Measurements from ENCODE around the gene MACROD2.

Gene MACROD2

GRCh38 chr20:15031546-15032351 is 1036.4 kb downstream of the MACROD2 start:
- no peak for DNase-seq

DNA sequence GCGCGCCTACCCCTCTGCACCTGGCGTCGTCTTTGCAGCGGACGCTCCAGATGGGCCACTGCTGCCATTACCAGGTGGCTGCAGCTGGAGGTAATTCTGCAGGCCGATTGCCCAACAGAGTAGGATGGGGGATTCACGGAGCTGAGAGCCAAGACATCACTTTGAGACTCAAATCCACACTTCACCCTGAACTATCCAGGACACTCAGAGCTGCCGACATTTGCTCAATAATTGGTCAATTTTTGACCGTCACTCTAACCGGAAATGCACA is 1037.0 kb downstream of the MACROD2 start:
- no peak for DNase-seq

- no peak for DNase-seq
Measured at GRCh38 chr20:15033269-15033668, 1038.0 kb downstream of the MACROD2 start.

GRCh38 chr20:15033891-15034290 is 1038.6 kb downstream of the MACROD2 start:
- DNase-seq: no peak

GRCh38 chr20:15036948-15037347 is 1041.6 kb downstream of the MACROD2 start:
- DNase-seq: no peak

- no peak for DNase-seq
Measured at GRCh38 chr20:15039088-15039752, 1043.9 kb downstream of the MACROD2 start.

DNA sequence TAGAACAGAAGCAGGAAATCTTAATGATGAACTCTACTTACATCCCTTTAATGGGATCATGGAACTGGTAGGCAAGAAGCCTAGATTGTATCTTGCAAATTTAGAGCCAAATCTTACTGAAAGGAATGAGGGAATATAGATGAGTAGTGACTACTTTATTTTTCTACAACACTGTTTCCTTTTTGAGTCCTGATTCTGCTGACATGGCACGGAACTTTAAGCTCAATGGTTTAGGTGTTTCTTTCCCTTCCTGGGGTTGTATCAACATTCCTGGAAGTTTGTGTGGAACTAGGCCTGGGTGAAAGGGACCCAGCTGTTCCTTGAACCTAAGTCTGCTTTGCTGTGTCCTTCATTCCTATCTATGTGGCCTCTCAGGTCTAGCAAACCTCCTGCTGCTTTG is 1047.4 kb downstream of the MACROD2 start:
- no peak for DNase-seq

- no peak for DNase-seq
Measured at GRCh38 chr20:15045246-15045645, 1049.9 kb downstream of the MACROD2 start.

DNA sequence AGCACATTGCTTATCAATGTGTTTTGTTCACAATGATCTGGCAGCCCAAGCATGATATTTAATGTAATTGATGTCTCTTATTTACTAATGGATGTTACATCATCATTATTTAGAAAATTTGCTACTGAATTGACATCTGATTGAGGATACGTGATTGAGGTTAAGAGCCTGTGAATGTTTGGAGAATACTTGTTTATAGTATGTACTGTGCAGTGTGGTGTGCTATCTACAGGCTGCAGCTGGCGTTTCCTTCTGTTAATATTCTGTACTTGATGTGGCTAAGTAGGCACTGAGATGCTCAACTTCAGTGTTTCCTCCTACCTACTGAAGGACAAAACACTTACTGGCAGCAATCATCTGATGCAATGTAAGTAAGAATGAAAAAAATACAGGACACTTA is 1051.7 kb downstream of the MACROD2 start:
- no peak for DNase-seq

DNA sequence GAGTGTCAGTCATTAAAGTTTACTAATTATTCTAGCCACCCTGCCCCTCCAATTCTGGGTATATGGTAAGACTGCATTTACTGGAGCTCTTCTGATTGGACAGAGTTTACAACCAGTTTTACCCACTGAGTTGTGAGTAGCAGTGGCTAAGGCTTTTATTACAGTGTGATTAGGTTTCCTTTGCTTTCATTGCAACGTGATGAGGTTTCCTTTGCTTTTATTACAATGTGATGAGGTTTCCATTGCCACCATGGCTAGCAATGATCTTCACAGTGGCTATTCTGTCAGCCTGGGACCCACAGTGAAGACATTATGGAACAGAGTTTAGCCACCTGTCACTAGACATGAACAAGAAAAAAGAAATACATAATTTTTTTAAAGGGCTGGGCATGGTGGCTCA is 1052.3 kb downstream of the MACROD2 start:
- no peak for DNase-seq

GRCh38 chr20:15056246-15056645 is 1060.9 kb downstream of the MACROD2 start:
- no peak for DNase-seq

- no peak for DNase-seq
Measured at GRCh38 chr20:15058841-15059240, 1063.5 kb downstream of the MACROD2 start.

- DNase-seq: no peak
Measured at GRCh38 chr20:15059438-15059837, 1064.1 kb downstream of the MACROD2 start.

GRCh38 chr20:15060265-15061060 is 1065.1 kb downstream of the MACROD2 start:
- no peak for DNase-seq

DNA sequence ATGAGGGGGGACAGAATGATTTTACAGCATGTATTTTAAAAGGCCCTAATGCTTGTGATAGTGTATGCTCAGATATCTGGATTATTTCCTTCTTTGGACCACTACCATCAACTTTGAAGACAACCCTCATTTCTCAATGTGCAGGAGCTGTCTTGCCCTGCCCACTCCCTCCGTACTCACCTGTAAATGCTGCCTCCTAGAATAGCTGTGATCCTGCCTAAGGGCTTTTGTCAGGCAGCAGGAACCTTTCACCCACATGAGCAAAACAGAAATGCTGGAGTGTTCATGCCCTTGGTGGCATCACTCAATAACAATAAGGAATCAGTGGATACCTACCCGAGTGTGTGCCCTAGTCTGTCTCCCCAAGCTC is 1065.7 kb downstream of the MACROD2 start:
- no peak for DNase-seq

DNA sequence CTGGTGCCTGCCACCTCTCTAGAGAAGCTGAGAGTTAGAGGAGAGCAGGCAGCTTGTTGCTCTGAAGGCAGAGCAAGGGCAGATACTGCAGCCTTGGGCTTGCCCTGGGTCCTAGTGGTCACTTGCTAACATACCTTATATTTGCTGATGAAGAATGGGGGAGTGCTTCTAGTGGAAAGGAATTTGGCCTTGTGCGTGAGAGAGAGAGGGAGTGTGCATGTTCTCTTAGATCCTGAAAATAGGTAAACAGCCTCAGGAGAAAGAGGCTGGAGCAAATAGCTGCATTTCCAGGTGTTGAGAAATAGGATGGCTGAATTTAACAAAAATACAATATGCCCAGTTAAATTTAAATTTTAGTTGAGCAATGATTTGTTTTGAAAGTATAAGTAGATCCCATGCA is 1066.6 kb downstream of the MACROD2 start:
- no peak for DNase-seq

DNA sequence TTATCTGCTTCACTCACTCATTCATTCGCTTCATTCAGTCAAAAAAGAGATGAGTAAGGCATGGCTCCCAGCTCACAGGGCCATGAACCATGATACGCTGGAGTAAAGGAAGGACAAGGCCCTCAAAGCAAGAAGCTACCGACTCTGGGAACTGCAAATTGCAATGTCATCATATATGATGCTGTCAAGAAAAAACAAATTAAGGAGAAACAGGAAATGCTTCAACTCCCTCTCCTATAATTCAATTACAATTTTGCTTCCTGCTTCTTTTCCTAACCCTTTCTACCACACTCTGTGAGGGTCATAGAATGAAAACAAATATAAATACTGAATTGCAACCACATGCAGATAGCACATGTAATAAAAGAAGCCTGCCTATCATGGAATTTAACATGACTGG is 1067.8 kb downstream of the MACROD2 start:
- no peak for DNase-seq

GRCh38 chr20:15064741-15065140 is 1069.4 kb downstream of the MACROD2 start:
- no peak for DNase-seq

DNA sequence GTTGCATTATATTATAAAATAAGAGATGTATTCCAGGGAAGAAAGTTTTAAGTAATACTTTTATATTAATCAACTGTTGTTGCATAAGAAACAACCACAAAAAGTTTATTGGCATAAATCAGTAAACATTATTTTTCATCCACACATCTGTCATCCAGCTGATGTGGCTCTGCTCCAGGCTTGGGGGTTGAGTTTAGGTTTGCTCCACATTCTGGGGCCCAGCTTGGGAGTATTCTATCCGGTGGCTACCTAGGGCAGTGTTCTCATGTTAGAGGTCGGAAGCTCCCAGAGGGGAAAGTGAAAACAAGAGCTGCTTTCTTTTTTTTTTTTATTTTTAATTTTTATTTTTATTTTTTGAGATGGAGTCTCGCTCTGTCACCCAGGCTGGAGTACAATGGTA is 1070.5 kb downstream of the MACROD2 start:
- no peak for DNase-seq

DNA sequence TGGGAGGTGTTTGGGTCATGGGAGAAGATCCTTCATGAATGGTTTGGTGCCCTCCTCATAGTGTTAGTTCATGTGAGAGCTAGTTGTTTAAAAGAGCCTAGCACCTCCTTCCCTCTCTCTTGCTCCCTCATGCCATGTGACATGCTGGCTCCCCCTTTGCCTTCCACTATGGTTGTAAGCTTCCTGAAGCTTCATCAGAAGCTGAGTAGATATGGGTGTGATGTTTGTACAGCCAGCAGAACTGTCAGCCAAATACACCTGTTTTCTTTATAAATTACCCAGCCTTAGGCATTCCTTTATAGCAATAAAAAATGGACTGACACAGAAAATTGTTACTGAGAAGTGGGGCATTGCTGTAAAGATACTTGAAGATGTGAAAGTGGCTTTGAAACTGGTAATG is 1073.2 kb downstream of the MACROD2 start:
- DNase-seq: no peak

- DNase-seq: no peak
Measured at GRCh38 chr20:15069355-15069754, 1074.0 kb downstream of the MACROD2 start.

GRCh38 chr20:15071085-15071808 is 1075.9 kb downstream of the MACROD2 start:
- DNase-seq: no peak

DNA sequence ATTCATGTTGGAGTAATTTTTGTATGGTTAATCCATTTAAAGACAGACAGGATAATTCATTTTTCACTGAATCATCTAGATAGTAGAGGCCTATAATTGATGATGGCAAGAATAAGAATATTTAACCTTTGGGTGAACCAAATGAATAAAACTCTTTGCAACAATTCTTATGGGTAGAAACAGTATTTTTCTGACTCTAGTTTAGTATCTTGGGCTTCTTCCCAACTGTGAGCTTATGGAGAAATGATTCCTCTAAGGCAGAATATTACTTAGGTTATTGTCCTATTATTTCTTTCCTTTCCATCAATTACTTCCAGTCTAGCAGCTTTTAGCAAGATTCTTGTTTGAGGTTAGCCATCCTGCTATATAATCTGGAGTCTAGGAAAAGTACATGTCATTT is 1077.0 kb downstream of the MACROD2 start:
- DNase-seq: no peak
